Pancreas (tissue), 10 donors: ENCODE results near the gene ANKS1B. TPM values are rescaled to one million over a fixed set of nuclear protein-coding genes. Genes with fewer than 3 reads are reported as not detected.

Source experiments
- ATAC-seq, 4 donors: fragments of 200-7000 bp; cut with Tn5 transposase; one replicate each; pipeline versions ENCODE4 v1.8.0 to v1.9.1; 2020; ENCODE audit warnings: mild to moderate bottlenecking in 4 of 4, moderate library complexity in 4 of 4
- DNase-seq, 6 donors: peaks; one replicate each; pipeline ENCODE4 v3.0.0-alpha.2; 2020
- FAIRE-seq: peaks from 2 replicates; lab custom pipeline; 2012; peaks lifted over from hg19 to GRCh38; lab: Jason Lieb, UNC
- H3K27ac ChIP-seq, 4 donors: fragments of 200-600 bp; sonication (generic); 1 replicate in 3 of 4; 2 replicates in 1 of 4; pipeline versions ENCODE4 v1.5.0 to v1.8.0; 2020
- H3K27me3 ChIP-seq, 4 donors: fragments of 200-600 bp; one replicate each; pipeline ENCODE4 v1.8.0; 2021
- H3K36me3 ChIP-seq, 3 donors: fragments of 200-600 bp; sonication (generic) in 1 of 3; one replicate each; pipeline versions ENCODE4 v1.5.0 to v1.8.0; 2020 to 2021
- H3K4me1 ChIP-seq, 3 donors: fragments of 200-600 bp; one replicate each; pipeline ENCODE4 v1.8.0; 2021
- H3K4me3 ChIP-seq, 4 donors: fragments of 200-600 bp; sonication (generic) in 2 of 4; one replicate each; pipeline versions ENCODE4 v1.5.0 to v1.8.0; 2020 to 2021
- H3K9me3 ChIP-seq, 4 donors: fragments of 200-600 bp; one replicate each; pipeline ENCODE4 v1.8.0; 2021
- WGBS, 2 donors: extraction: QIAGEN DNeasy Blood & Tissue Kit; methylation state at CpG; one replicate each; pipeline ENCODE4 v1.1.7; 2013; 5-methylcytosine and 5-hydroxymethylcytosine counted together
- intact Hi-C, 3 donors: fragments of 100-400 bp; cut with DNase I; formaldehyde crosslinking; loops; one replicate each; pipeline versions ENCODE4 v1.11.1 to v1.14.2; 2022
- polyA plus RNA-seq, 2 donors: library from polyadenylated mRNA; stranded (reverse); fragments of 200-250 nt; gene quantifications; one replicate each; pipeline ENCODE4 v1.2.3, GENCODE V29; 2013
- total RNA-seq, 6 donors: library from RNA; stranded (reverse); fragmentation: NEBNext Ultra II Directional in 4 of 6; extraction: Animal tissue kit (Norgen Biotek cat#: 25700) in 4 of 6; gene quantifications; one replicate each; pipeline versions ENCODE4 v1.2.1 to v1.2.4, GENCODE V29; 2021 to 2023
- TF ChIP-seq, protein P1 (sequence below), 4 donors: fragments of 200-600 bp; sonication (generic) in 3 of 4; IDR thresholded peaks; one replicate each; pipeline versions ENCODE4 v1.5.0 to v1.8.0; 2021; ENCODE audit warnings: antibody characterized with exemption in 4 of 4
- donor health status: healthy with polysubstance abuse.
- donor health status: DM: no; HTN: no; CAD: no; lungs with moderate emphysema.
- donor health status: DM: no; HTN: no; CAD: no.
- donor health status: control.
- donor health status: control.
- donor health status: Bipolar disorder and iron deficiency.
- donor health status: DM: yes; HTN: yes; CAD: no.
- donor health status: DM: no; HTN: no; CAD: no.
- donor health status: DM: no; HTN: no; CAD: no.
- donor health status: DM: yes; HTN: yes; CAD: no.

The ANKS1B gene
- total and polyA plus RNA-seq, 8 donors, result 0.49 to 3.2 (median 1.9) TPM

GRCh38 chr12:99901181-99901580 lies 83.6 kb downstream of the ANKS1B start:
- Histone ChIP-seq H3K4me3 (no peak overlapping the region), H3K27me3 (no peaks in the 10 kb centered on the region), H3K27ac (no peak overlapping the region), H3K9me3 (no peaks in the 10 kb centered on the region), H3K4me1 (no peaks in the 10 kb centered on the region), H3K36me3 (no peaks in the 10 kb centered on the region)
- FAIRE-seq, result no peak
- intact Hi-C loops, result no loop called here
- no peak for DNase-seq
- 26 to 32% methylated on average over 2 of the region's 2 CpGs for WGBS, 2 donors
- ATAC-seq, result no peak
- TF ChIP-seq, protein P1, sequence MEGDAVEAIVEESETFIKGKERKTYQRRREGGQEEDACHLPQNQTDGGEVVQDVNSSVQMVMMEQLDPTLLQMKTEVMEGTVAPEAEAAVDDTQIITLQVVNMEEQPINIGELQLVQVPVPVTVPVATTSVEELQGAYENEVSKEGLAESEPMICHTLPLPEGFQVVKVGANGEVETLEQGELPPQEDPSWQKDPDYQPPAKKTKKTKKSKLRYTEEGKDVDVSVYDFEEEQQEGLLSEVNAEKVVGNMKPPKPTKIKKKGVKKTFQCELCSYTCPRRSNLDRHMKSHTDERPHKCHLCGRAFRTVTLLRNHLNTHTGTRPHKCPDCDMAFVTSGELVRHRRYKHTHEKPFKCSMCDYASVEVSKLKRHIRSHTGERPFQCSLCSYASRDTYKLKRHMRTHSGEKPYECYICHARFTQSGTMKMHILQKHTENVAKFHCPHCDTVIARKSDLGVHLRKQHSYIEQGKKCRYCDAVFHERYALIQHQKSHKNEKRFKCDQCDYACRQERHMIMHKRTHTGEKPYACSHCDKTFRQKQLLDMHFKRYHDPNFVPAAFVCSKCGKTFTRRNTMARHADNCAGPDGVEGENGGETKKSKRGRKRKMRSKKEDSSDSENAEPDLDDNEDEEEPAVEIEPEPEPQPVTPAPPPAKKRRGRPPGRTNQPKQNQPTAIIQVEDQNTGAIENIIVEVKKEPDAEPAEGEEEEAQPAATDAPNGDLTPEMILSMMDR (IDR thresholded peaks at IDR 0.05), result no peak

DNA sequence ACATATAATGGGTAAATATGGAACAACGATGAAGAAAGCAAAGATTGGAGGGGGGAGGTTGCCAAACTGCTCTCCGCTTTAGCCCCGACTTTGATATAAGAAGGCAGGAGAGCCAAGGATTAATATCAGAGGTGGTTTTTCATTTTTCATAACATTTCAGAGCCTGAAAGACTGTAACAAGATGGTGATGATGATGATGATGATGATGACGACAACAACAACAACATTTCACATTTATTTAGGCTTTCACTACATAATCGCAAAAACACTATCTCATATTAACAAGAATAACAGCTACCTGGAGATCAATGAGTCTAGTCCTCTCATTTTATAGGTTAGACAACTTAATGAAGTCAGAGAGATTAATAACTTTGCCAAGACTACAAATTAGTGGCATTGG lies 86.1 kb downstream of the ANKS1B start:
- ATAC-seq, result no peak
- intact Hi-C loops, result no loop called here
- no peak for FAIRE-seq
- 70 to 78% methylated on average over 5 of the region's 5 CpGs for WGBS, 2 donors
- Histone ChIP-seq H3K36me3 (no peaks in the 10 kb centered on the region), H3K9me3 (no peaks in the 10 kb centered on the region), H3K4me1 (no peaks in the 10 kb centered on the region), H3K4me3 (no peak overlapping the region), H3K27me3 (no peaks in the 10 kb centered on the region), H3K27ac (no peak overlapping the region)
- DNase-seq, result no peak
- TF ChIP-seq, protein P1 (IDR thresholded peaks at IDR 0.05), result no peak

- FAIRE-seq (no peak), DNase-seq (no peak), ATAC-seq (no peak)
- no peak overlapping the region for H3K4me3 ChIP-seq
- TF ChIP-seq, protein P1 (IDR thresholded peaks at IDR 0.05), result no peak
- H3K36me3 ChIP-seq, result no peaks in the 10 kb centered on the region
- no peaks in the 10 kb centered on the region for H3K27me3 ChIP-seq
- no peaks in the 10 kb centered on the region for H3K4me1 ChIP-seq
- no peak overlapping the region for H3K27ac ChIP-seq
- intact Hi-C loops, result no loop called here
- no peaks in the 10 kb centered on the region for H3K9me3 ChIP-seq
These were observed 105.3 kb downstream of the ANKS1B start for GRCh38 chr12:99879439-99879838.

- no peaks in the 10 kb centered on the region for H3K4me1 ChIP-seq
- FAIRE-seq (no peak), DNase-seq (no peak), ATAC-seq (no peak)
- no peak overlapping the region for H3K4me3 ChIP-seq
- H3K27me3 ChIP-seq, result no peaks in the 10 kb centered on the region
- intact Hi-C loops, result no loop called here
- H3K27ac ChIP-seq, result no peak overlapping the region
- no peaks in the 10 kb centered on the region for H3K9me3 ChIP-seq
- H3K36me3 ChIP-seq, result no peaks in the 10 kb centered on the region
- TF ChIP-seq, protein P1 (IDR thresholded peaks at IDR 0.05), result no peak
These were observed 109.7 kb downstream of the ANKS1B start for GRCh38 chr12:99875081-99875480.

- 86 to 87% methylated on average over 5 of the region's 5 CpGs for WGBS, 2 donors
- Histone ChIP-seq H3K4me3 (no peak overlapping the region), H3K27ac (no peak overlapping the region), H3K36me3 (no peaks in the 10 kb centered on the region), H3K9me3 (no peaks in the 10 kb centered on the region), H3K27me3 (no peaks in the 10 kb centered on the region), H3K4me1 (no peaks in the 10 kb centered on the region)
- no peak for FAIRE-seq
- TF ChIP-seq, protein P1 (IDR thresholded peaks at IDR 0.05), result no peak
- ATAC-seq, result no peak
- no peak for DNase-seq
- intact Hi-C loops, result no loop called here
These were observed 114.7 kb downstream of the ANKS1B start for GRCh38 chr12:99870085-99870484.
